ENCODE data around the gene MINDY4.
A peak's percentile ranks its signal among the peaks of the same experiment; 100 is the strongest.

Gene MINDY4

DNA sequence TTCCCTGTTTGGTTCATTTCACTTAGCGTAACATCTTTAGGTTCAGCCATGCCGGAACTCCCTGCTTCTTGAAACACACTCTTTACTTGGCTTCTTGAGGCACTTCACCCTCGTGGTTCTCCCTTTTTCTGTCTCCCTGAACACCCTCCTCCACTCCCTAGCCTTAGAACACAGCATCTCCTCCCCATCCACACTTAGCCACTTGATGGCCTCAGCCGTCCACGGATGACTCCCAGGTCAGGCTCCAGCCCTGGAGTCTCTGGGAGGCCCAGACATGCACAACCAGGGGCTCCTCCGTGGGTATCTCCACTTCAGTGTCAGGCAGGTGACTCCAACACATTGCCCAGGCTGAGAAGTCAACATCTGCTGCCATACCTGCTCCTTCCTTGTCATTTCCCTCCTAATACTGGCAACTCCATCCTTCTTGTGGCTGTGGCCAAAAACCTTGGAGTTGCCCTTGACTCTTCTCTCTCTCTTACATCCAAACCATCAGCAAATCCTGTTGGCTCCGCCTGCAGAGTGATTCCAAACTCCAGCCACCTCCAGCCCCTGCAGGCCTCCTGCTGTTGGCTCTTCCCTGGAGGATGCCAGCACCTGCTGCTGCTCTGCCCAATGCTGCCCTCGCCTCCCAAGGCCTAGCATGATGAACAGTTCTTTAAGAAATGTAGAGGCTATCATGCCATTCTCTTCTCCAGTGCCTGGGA lies 27.7 kb upstream of the MINDY4 start:
- DNase-seq = no peak

- DNase-seq = no peak
Observed at GRCh38 chr7:30744075-30744417, 27.2 kb upstream of the MINDY4 start.

GRCh38 chr7:30745261-30745941 lies 25.8 kb upstream of the MINDY4 start:
- DNase-seq = no peak

DNA sequence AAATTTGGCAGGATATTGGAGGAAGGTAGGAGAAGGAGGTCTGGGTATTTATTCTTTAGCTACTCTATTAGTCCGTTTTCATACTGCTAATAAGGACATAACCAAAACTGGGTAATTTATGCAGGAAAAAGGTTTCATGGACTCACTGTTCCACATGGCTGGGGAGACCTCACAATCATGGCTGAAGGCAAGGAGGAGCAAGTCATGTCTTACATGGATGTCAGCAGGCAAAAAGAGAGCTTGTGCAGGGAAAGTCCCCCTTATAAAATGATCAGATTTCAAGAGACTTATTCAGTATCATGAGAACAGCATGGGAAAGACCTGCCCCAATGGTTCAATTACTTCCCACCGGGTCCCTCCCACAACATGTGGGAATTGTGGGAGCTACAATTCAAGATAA lies 21.2 kb upstream of the MINDY4 start:
- DNase-seq = no peak

DNA sequence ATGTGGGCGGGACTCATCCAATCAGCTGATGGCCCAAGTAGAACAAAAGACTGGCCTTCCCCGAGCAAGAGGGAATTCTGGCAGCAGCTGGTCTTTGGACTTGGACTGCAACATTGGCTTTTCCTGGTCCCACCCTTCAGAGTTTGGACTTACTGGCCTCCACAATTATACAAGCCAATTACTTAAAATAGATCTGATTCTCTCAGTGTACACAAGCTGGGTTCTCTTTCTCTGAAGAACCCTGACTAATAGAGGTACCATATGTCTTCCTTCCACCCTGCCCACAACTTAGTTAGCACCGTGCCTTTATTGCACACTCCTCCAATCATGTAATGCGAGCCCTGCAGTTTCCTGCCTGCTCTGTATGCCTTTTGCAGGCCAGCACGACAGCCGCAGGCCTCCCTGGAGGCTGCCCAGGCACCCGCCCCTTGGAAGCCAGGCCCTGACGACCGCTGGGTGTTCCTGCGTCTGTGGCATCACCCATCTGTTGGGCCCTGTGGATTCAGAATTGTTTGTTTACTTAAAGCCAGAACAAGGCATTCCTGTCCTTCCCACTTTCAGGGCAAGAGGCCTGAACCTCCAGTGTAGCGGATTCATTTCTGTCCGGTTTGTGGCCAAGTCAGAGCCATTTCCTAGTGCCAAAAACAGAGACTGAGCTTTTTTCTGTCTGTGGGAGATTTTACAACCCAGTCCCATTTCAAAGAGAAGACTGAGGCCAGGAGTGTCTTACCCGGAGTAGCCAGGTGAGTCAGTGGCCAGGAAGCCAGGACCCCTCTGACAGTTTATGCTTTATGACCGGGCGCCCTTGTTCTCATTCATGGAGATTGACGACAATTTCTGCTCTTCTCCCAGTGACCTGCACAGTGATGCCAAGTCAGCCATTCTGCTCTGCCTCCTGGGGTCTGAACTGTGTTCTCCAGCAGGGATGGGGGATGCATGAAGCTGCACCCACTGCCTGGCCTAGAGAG lies 20.2 kb upstream of the MINDY4 start:
- DNase-seq = peak; percentile 71

- DNase-seq = no peak
Observed at GRCh38 chr7:30751696-30752273, 19.4 kb upstream of the MINDY4 start, which contains the start of gene INMT. Gene INMT (plus strand): TSS chr7:30752135. CDS start chr7:30752151, 16 bp downstream.

DNA sequence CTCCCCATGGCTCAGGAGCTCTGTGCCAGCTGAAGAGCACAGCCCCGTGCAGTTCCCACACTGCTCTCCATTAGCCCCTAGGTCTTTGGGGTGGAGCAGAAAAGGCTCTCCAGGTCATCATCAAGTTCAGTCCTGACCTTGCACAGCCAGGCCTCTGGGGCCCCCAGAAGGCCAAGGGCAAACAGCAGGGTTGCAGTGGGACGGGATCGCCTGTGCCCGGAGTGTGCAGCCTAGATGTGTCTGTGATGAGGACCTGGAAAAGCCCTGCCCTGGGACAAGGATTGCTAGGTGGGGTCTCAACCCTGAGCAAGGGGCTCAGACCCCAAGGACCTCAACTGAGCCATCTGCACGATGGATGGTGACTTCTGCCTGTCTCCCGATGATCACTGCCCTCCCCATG lies 18.7 kb upstream of the MINDY4 start:
- DNase-seq = no peak

DNA sequence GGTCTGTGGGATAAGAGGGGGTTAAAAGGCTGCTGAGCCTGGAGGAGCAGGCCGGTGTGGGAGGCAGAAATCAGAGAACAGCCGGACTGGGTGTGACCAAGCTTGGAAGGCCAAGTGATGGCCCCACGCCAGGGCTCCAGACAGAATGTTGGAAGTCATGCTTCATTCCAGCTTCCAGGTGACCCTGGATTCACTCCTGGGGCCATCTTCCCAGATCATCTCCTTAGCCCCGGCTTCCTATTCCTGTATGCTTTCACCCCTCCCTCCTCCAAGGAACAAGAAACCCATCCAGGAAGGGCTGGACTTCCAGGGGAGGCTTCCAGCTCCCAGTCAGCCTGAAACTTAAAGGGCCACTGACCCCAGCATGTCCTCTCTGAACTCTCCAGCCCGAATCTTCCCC lies 18.2 kb upstream of the MINDY4 start:
- no peak for DNase-seq

DNA sequence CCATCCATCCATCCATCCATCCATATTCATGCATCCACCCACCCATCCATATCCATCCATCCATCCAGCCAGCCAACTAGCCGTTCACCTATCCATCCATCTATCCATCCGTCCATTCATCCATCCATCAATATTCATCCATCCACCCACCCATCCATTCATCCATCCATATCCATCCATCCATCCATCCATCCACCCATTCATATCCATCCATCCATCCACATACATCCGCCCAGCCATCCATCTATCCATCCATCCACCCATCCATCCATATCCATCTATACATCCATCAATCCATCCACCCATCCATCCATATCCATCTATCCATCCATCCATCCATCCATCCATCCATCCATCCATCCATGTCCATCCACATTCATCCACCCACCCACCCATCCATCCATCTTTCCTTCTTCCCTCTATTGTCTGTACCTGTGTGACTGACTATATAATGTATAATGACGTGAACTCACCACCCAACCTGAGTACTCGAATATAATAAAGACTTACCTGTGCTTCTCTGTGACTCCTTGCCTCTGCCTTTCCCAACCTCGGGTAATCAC lies 16.8 kb upstream of the MINDY4 start:
- no peak for DNase-seq

GRCh38 chr7:30755384-30756154 lies 15.6 kb upstream of the MINDY4 start:
- peak; percentile 48 for DNase-seq

- DNase-seq = no peak
Observed at GRCh38 chr7:30757342-30757692, 13.9 kb upstream of the MINDY4 start.

DNA sequence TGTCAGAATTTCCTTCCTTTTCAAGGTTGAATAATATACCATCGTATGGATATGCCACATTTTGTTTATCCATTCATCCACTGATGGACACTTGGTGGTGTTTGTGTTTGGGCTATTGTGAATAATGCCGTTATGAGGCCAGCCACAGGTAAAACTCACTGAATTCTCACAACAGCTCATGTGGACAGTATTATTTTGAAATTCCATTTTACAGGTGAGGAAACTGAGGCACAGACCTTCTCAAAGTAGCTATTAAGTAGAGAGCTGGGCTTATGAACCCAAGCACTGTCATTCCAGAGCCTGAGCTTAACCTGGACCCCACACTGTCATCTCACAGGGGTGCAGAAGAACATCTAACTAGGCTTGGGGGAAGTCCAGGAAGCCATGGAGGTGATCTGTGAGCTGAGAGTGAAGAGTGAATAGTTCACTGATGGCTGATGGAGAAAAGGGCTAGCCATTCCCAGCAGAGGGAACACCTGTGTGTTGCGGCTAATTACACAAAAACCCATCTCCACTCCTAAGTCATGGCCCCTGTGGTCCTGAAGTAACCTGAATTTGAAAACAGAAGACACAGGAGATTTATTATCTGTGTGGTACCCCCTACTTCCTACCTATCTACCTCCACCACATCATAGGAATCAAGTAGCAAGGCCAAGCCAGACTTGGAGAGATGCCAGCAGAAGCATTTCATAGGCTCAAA lies 10.6 kb upstream of the MINDY4 start:
- DNase-seq = no peak

DNA sequence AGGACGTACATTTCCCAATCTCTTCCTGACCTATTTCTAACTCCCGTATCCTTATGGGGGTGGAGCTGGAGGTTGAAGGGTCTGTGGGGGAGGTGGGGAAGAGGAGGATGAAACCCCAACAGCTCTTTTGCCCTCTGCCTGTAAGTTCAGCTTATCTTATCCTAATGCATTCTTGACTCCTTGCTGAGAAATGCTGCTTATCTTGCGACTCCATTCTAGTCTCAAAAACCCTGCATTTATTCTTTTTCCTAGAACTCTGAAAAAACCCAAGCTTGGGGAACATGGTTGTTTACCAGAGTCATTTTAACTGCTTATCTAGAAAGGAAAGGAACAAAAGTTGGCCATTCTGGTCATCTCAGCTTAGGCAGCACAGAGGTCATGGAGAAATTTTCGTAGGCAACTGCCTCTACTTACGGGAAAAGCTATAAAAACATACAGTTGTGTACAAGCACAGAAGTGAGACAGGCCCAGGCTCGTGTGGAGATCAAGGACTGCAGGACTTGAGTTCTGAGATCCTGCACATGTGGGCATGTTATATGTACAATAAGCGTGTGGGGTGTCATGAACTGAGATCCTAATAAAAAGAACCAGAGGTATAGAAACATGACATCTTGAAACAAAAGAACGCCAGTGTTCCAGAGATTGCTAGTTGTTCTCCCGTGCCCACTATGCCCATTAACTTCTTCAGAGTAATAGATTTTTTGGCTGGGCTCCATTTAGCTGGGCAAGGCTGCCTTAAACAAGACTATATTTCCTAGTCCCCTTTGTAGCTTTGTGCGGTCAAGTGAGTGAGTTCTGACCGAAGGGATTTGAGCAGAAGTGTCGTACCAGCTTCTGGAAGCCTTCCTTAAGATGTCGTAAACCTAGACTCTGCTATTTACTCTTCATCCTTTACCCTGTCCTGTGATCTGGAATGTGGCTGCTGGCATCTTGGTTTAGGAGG lies 9.7 kb upstream of the MINDY4 start:
- DNase-seq = no peak

GRCh38 chr7:30764030-30764975 lies 6.9 kb upstream of the MINDY4 start:
- no peak for DNase-seq

DNA sequence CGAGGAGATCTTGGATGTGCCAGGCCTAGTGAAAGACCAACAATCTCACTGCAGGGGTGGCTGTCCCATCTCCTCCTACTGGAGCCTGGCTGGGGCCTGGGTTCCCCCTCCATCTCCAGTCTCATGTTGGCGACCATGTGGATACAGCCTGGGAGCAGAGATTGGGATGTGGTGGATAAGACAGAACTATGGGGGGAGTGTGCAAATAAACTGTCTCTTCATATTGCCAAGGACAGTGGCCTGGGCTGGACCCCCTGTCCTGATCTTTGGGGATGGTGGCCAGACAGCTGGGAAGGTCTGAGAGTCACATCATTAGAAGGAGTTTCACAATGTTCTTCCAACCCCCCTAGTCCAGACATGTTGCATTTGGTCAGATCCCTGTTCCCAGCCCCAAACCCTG lies 5.8 kb upstream of the MINDY4 start:
- DNase-seq = no peak

GRCh38 chr7:30770845-30771173 lies 408 bp upstream of the MINDY4 start:
- no peak for DNase-seq

DNA sequence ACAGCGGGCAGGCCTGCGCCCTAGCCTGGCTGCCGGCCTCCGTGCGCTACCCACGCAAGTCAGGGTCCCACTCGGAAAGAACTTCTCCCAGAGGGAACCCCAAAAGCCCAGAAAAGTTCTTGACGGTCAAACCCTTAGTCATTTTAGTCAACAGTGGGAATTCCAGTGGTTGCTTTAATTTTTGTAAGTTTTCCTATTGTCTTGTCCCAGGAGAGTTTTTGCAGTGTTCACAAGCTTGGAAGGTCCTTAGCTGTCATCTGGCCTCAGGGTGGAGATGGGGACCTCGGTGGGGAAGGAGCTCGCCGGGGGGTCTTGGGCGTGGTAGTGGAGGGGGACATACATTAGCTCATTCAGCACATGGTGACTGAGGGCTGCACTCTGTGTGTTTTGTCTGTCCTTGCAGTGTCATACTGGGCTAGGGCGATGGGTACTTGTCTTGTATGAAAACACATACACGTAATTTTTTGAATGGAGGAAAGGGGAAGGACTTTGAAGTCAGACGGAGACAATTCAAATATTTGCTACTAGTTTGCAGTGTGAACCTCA lies 736 bp downstream of the MINDY4 start:
- no peak for DNase-seq

DNA sequence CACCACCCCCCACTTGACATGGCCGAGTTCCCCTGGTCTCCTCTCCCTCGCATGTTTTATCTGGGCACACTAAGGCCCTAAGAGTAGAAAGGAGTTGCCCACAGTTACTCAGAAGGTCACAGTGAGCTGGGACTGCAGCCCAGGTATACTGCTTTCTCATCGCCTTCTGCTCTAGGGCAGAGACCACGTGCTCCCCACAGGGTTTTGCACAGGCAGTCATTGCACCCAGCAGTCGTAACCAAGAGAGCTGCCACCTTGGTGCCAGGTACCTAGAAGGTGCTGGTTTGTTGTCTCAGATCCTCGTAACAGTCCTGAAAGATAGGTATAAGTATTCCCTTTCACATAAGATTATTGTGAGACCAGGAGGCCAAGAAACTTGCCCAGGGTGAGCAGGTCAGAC lies 1.8 kb downstream of the MINDY4 start:
- DNase-seq = no peak

DNA sequence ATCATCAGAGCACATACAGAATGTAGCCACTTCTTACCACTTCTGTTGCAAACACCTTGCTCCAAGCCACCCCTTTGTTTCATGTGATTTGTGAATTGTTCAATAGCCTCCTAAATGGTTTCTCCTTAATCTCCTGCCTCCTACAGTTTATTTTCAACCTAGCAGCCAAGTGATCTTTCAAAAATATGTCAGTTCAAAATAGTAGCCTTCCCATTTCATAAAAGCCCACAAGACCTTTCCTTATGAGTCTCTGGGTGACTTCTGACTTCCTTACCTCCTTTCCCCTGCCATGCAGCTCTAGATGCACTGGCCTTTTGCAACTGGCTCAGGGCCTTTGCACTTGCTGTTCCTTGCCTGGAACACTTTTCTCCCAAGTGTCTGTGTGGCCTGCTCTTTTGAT lies 4.8 kb downstream of the MINDY4 start:
- DNase-seq = no peak
